GM18499 (cell line): ENCODE measurements around the gene EVI5.

Experiments used
- ATAC-seq: cut with Tn5 transposase; IDR thresholded peaks from one replicate; pipeline ENCODE4 v1.9.1; 2021; ENCODE audit warnings: moderate number of reproducible peaks; ENCODE audit not compliant: insufficient read depth, unreplicated experiment

The EVI5 gene

DNA sequence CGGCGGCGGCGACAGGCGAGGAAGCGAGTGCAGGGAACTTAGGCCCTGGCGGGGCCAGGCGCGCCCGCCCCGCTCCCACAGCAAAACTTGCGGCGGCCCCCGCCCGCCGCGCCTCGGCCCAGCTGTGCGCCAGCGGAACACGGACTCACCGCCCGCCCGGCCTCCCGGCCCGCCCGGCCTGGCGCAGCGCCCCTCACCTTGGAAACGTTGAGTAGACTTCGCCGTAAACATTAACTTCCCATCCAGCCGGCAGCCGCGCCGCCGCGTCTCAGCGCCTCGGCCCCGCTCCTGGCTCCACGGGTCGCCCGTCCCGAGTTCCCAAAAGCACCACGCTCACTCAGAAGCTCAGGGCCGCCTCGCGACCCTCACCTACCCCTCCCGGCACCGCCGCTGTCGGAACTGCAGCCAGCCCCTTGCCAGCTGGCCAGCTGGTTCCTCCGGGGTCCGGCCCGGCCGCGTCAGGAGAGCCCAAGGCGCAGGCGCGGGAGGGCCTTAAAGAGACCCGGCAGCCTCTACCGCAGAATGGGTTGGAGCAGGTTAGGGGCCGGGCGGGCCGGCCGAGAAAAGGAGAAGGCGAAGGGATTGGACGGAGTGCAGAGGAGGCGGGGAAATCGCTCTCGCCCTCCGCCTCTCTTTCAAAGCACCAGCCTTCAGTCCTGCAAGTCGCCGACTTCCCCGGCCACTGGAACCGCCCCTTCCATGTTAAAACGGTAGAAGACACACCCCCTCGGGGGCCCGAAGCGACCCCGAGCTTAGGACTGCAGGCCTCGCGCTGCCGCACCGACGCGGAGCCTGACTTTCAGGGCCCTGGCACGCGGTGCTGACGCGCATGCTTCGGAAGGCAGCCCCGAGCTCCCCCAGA is at the start of gene EVI5:
Gene EVI5 (minus strand): TSS at position 470 of the 862 bp plus-strand sequence. CDS start 48,562 bp downstream, outside the sequence.
- ATAC-seq = peak; percentile 82

DNA sequence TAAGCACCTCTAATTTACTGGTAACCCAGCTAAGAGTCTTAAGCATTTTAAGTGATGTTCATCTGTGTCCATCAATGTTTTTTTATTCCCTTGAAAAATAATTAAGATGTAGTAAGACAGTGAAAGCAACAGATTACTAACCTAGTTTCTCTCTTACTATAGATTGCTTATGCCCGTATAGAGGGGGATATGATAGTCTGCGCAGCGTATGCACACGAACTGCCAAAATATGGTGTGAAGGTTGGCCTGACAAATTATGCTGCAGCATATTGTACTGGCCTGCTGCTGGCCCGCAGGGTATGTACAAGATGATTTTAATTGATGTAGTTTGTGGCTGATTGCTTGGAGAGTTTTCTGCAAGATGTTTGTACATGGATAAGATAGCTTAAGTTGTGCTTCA is 49.7 kb upstream of the EVI5 start:
- no peak for ATAC-seq

GRCh38 chr1:92833840-92834239 is 48.9 kb upstream of the EVI5 start:
- ATAC-seq = no peak

DNA sequence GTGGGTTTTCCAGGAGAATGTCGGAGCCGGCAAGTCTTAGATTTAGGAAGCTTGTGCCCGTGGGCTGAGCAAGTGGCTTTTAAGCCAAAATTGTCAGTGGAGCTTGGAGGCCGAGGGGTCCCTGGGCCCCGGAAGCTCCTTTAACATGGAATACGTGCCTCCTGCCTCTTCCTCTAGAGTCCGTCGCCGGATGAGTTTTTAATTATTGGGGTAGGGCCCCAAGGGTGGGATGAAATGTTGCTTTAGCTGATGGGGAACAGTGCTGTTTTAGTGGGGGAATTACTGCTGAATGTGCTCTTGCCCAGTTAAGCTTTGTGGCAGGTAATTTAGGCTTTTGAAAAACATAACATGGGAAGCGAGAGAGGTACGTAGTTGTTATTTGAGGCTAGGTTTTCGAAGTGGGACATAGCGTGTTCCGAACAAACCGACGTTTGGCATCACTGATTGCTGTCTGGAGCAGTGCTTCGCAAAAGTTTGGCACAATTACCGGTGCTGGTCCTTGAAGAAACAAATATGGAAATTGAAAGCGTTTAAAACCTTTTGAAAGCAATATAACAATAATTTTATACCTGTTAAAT is 47.7 kb upstream of the EVI5 start:
- no peak for ATAC-seq

GRCh38 chr1:92831762-92832536 is 47.0 kb upstream of the EVI5 start, which contains the start of gene RPL5:
Gene RPL5 (plus strand): TSS chr1:92832040. CDS start chr1:92832115, 75 bp downstream.
- peak; percentile 96 for ATAC-seq

- no peak for ATAC-seq
These were observed 46.5 kb upstream of the EVI5 start for GRCh38 chr1:92831368-92831761.

DNA sequence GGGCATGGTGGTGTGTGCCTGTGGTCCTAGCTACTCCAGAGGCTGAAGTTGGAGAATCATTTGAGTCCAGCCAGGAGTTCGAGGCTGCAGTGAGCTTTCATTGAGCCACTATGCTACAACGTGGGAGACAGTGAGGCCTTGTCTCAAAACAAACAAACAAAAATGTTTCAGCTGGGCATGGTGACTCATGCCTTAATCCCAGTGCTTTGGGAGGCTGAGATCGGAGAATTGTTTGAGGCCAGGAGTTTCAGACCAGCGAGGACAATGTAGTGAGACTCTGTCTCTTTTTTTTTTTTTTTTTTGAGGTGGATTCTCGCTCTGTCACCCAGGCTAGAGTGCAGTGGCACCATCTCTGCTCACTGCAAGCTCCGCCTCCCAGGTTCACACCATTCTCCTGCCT is 41.9 kb upstream of the EVI5 start:
- ATAC-seq = no peak

- no peak for ATAC-seq
These were observed 38.0 kb upstream of the EVI5 start for GRCh38 chr1:92822879-92823278.

DNA sequence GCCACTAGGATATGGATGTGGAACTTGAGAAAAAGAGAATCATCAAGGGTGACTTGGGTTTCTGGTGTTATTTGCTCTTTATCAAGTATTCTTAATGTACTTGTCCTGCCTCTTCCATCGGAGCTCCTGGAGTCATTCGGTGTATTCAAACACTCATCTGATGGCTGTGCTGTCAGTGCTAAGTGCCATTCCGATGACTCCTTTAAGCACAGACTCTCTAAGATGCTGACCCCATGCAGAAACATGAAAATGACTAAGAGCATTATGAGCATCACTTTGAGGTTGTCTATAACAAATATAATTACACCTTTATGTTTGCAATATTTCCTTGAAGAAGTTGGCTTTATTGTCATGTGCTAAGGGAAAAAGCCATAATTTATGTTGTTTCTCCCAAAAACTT is 35.6 kb upstream of the EVI5 start:
- no peak for ATAC-seq

- no peak for ATAC-seq
These were observed 35.1 kb upstream of the EVI5 start for GRCh38 chr1:92820024-92820423.

DNA sequence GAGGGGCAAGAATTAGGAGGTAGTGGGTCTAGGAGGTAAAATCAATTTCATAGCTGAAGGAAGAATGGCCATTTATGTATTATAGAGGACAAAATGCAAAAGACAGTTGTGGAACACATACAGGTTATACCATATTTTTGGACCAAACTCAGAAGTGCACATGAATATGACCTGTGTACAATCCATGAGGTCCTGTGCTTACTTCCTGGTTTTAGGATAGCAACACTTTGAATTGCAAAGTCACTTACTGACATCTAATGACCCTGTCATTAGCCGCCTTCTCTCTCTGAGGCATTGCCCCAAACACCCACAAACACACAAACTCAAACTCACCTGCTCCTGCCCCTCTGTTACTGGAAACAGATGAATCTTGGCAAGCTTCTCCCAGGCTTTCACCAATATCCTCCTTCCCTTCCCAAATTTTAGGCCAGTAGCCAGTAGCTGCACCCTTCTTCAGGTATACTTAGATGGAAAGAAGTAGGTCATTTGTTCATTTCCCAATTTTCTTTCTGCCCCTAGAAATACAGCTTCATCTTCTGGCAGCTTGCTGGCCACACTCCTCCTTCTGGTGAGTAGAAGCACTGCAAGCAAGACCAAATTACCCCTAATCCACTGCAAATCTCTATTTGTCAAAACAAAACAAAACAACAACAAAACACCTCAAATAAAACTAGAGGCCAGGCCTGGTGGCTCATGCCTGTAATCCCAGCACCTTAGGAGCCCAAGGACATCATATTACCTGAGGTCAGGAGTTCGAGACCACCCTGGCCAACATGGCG is 33.3 kb upstream of the EVI5 start:
- no peak for ATAC-seq

- ATAC-seq = no peak
These were observed 32.3 kb upstream of the EVI5 start for GRCh38 chr1:92817137-92817697.

DNA sequence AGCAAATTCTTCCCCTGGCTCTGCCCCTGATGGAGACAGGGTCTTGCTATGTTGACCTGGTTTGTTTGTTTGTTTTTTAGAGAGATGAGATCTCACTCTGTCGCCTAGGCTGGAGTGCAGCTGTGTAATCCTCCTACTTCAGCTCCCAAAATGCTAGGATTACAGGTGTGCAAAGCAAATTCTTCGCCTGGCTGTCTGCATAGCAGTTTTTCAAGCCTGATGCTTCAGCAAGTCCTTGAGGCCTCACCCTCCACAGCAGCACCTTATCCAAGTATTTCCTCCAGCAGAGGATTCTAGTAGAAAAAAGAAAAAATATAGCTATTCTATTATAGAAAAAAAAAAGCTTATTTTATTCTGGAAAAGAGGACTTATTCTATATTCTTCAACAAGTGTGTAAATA is 31.8 kb upstream of the EVI5 start:
- no peak for ATAC-seq

GRCh38 chr1:92808381-92808780 is 23.5 kb upstream of the EVI5 start:
- ATAC-seq = no peak

- ATAC-seq = no peak
These were observed 20.3 kb upstream of the EVI5 start for GRCh38 chr1:92805216-92805615.

DNA sequence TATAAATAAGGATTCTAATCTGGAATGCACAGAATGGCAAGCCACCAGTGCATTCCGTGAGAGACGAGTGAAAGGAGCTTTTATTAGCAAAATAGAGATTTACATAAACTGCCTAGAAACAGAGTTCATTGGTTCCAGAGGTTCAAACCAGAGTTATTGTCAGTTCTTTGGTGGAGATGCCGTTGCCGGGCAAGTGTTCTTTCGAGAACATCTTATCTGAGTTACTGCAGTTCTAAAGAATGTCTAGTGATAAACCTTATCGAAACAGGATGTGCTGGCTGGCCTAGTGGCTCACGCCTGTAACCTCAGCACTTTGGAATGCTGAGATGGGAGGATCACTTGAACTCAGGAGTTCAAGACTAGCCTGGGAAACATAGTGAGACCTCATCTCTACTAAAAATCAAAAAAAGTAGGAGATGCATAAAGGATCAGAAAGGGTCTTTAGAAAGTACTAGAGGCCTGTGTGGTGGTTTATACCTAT is 19.9 kb upstream of the EVI5 start:
- no peak for ATAC-seq

DNA sequence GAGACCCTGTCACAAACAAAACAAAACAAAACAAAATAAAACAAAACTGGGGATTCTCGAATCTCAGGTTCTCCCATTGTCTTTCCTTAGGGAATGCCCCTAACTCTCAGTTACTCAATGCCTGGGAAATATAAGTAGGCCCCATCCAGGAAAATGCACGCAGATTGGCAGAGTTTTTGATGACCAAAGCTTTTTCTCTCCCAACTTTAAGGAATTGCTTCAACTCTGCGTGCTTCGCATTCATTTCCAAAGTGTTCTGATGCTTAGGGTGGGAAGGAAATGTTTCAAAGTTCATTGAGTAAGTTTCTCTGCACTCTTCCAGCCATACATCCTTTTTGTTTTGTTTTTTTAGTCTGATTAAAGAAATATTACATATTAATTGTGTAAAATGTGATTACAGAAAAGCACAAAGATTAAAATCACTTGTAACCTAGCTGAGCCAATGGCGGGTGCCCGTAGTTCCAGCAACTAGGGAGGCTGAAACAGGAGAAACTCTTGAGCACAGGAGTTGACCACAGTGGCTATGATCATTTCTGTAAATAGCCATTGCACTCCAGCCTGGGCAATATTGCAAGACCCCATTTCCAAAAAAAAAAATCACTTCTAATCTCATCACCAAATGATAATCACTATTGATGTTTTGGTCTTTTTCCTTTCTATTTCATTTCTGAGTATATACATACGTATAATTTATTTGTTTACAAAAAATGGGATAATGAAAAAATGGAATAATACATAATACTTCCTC is 18.4 kb upstream of the EVI5 start:
- no peak for ATAC-seq

DNA sequence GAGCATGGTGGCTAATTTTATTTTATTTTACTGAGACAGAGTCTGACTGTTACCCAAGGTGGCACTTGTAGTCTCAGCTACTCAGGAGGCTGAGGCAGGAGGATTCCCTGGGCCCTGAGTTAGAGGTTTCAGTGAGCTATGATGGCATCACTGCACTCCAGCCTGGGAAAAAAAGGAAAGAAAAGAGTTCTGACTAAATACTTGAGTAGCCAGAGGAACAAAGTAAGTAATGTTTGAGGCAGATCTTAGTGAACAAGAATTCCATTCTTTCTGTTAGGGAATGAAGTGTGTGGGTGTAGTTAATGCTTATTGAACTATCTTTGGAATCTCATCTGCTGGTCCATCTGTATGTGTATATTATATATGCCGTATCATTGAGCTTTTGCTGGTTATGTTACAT is 13.1 kb upstream of the EVI5 start:
- ATAC-seq = no peak

- ATAC-seq = no peak
These were observed 12.4 kb upstream of the EVI5 start for GRCh38 chr1:92797297-92797696.
